MM.1S (cell line): ENCODE data around the gene RLN3.

ENCODE experiments used
- DNase-seq: peaks from one replicate; pipeline ENCODE4 v3.0.0-alpha.2; 2015
- H2AFZ ChIP-seq: fragments of 300-600 bp; sonication (generic); 2 replicates; pipeline ENCODE4 v1.6.0; 2016; ENCODE audit warnings: antibody characterized with exemption, low read length
- H3F3A ChIP-seq: fragments of 300-600 bp; sonication (generic); 2 replicates; pipeline ENCODE4 v1.6.1; 2016; ENCODE audit warnings: mild to moderate bottlenecking, antibody characterized with exemption, low read length, moderate library complexity, mixed read lengths; ENCODE audit not compliant: insufficient read depth
- H3K27ac ChIP-seq: fragments of 300-600 bp; sonication (generic); 2 replicates; pipeline ENCODE4 v1.5.1; 2016; ENCODE audit warnings: mild to moderate bottlenecking, low read length
- H3K27me3 ChIP-seq: fragments of 300-600 bp; sonication (generic); replicated peaks from 2 replicates; pipeline ENCODE4 v1.6.0; 2016; ENCODE audit warnings: low read length; ENCODE audit not compliant: insufficient read depth
- H3K36me3 ChIP-seq: fragments of 300-600 bp; sonication (generic); replicated peaks from 2 replicates; pipeline ENCODE4 v1.6.1; 2016; ENCODE audit warnings: mild to moderate bottlenecking, low read length, mixed read lengths; ENCODE audit not compliant: insufficient read depth
- H3K4me1 ChIP-seq: fragments of 300-600 bp; sonication (generic); 2 replicates; pipeline ENCODE4 v1.6.1; 2016; ENCODE audit warnings: low read length, mixed read lengths
- H3K4me2 ChIP-seq: fragments of 300-600 bp; sonication (generic); 2 replicates; pipeline ENCODE4 v1.6.0; 2016; ENCODE audit warnings: low read depth, low read length
- H3K4me3 ChIP-seq: fragments of 300-600 bp; sonication (generic); 2 replicates; pipeline ENCODE4 v1.5.1; 2016; ENCODE audit warnings: low read length, mixed read lengths
- H3K79me2 ChIP-seq: fragments of 300-600 bp; sonication (generic); 2 replicates; pipeline ENCODE4 v1.6.1; 2016; ENCODE audit warnings: mixed run types, low read length, mixed read lengths
- H3K9ac ChIP-seq: fragments of 300-600 bp; sonication (generic); 2 replicates; pipeline ENCODE4 v1.6.1; 2016; ENCODE audit warnings: low read length, mixed read lengths
- H3K9me2 ChIP-seq: fragments of 300-600 bp; sonication (generic); replicated peaks from 2 replicates; pipeline ENCODE4 v1.6.1; 2016; ENCODE audit warnings: mild to moderate bottlenecking, low read length, mixed read lengths; ENCODE audit not compliant: insufficient read depth
- H3K9me3 ChIP-seq: fragments of 300-600 bp; sonication (generic); replicated peaks from 2 replicates; pipeline ENCODE4 v1.6.1; 2016; ENCODE audit warnings: mild to moderate bottlenecking, low read length, mixed read lengths; ENCODE audit not compliant: insufficient read depth
- H4K20me1 ChIP-seq: fragments of 300-600 bp; sonication (generic); 2 replicates; pipeline ENCODE4 v1.6.1; 2016; ENCODE audit warnings: mild to moderate bottlenecking, low read length, moderate library complexity, mixed read lengths; ENCODE audit not compliant: insufficient read depth
- CTCF ChIP-seq: fragments of 300-600 bp; sonication (generic); IDR thresholded peaks from 2 replicates; pipeline ENCODE4 v1.5.1; 2016; ENCODE audit warnings: antibody characterized with exemption, low read length, mixed read lengths
- EZH2 ChIP-seq: fragments of 300-600 bp; sonication (generic); optimal IDR thresholded peaks from 2 replicates; pipeline ENCODE3; 2017; ENCODE audit warnings: low read depth, mild to moderate bottlenecking, antibody characterized with exemption, low read length, mixed read lengths
- EZH2phosphoT487 ChIP-seq: fragments of 300-600 bp; sonication (generic); IDR thresholded peaks from 2 replicates; pipeline ENCODE4 v1.6.1; 2018; ENCODE audit warnings: antibody characterized with exemption, low read length

The RLN3 gene

GRCh38 chr19:14053500-14053899, 25.6 kb downstream of the RLN3 start:
- H3K4me2 ChIP-seq, result no peak overlapping the region
- no peak for DNase-seq
- H4K20me1 ChIP-seq, result no peaks in the 10 kb centered on the region
- no peaks in the 10 kb centered on the region for H3K36me3 ChIP-seq
- H3K9me2 ChIP-seq, result no peaks in the 10 kb centered on the region
- H3K4me1 ChIP-seq, result no peaks in the 10 kb centered on the region
- no peak overlapping the region for H3K9ac ChIP-seq
- no peak overlapping the region for H2AFZ ChIP-seq
- no peaks in the 10 kb centered on the region for H3K9me3 ChIP-seq
- no peak overlapping the region for H3K27ac ChIP-seq
- H3K27me3 ChIP-seq, result peaks cover 17% of the 10 kb centered on the region
- H3K79me2 ChIP-seq, result no peaks in the 10 kb centered on the region
- TF ChIP-seq EZH2, result no peak
- no peak for TF ChIP-seq EZH2phosphoT487
- no peaks in the 10 kb centered on the region for H3F3A ChIP-seq
- no peak overlapping the region for H3K4me3 ChIP-seq

DNA sequence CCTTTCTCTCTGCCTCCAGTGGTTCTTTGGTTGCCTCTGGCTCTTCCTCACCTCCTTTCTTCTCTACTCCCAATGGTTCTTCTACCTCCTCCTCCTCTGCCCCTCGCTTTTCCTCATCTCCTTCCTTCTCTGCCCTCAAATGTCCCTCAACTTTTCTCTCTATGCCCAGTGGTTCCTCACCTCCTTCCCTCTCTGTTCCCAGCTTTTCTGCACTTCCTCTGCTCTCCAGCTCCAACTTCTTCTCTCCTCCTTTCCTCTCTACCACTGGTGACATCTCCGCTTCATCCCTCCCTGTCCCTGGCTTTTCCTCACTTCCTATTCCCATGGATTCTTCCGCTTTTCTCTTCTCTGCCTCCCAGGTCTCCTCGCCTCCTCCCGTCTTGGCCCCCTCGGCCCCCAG, 26.2 kb downstream of the RLN3 start:
- Histone ChIP-seq H3K9me3 (no peaks in the 10 kb centered on the region), H3K4me1 (no peaks in the 10 kb centered on the region; the same call in 1 of the 2 replicates), H4K20me1 (no peaks in the 10 kb centered on the region), H3K36me3 (no peaks in the 10 kb centered on the region), H3K27me3 (peaks cover 23% of the 10 kb centered on the region), H3K4me2 (no peak overlapping the region), H3K9me2 (no peaks in the 10 kb centered on the region), H3K9ac (no peak overlapping the region), H3K27ac (no peak overlapping the region), H3F3A (no peaks in the 10 kb centered on the region), H3K4me3 (no peak overlapping the region), H2AFZ (no peak overlapping the region), H3K79me2 (no peaks in the 10 kb centered on the region)
- DNase-seq, result no peak
- TF ChIP-seq CTCF (no peak), EZH2 (no peak), EZH2phosphoT487 (no peak)

GRCh38 chr19:14054721-14055120, 26.8 kb downstream of the RLN3 start:
- no peak overlapping the region for H3K9ac ChIP-seq
- H3K27me3 ChIP-seq, result peaks cover 29% of the 10 kb centered on the region
- H3K27ac ChIP-seq, result no peak overlapping the region
- H3K79me2 ChIP-seq, result no peaks in the 10 kb centered on the region
- TF ChIP-seq EZH2 (no peak), EZH2phosphoT487 (no peak), CTCF (no peak)
- H3K36me3 ChIP-seq, result no peaks in the 10 kb centered on the region
- H3K9me2 ChIP-seq, result no peaks in the 10 kb centered on the region
- H3F3A ChIP-seq, result no peaks in the 10 kb centered on the region
- H4K20me1 ChIP-seq, result no peaks in the 10 kb centered on the region
- no peak for DNase-seq
- H3K4me2 ChIP-seq, result no peak overlapping the region
- H3K4me1 ChIP-seq, result no peaks in the 10 kb centered on the region; the same call in 1 of the 2 replicates
- no peak overlapping the region for H2AFZ ChIP-seq
- no peaks in the 10 kb centered on the region for H3K9me3 ChIP-seq
- H3K4me3 ChIP-seq, result no peak overlapping the region

GRCh38 chr19:14055396-14055795, 27.4 kb downstream of the RLN3 start:
- Histone ChIP-seq H3K4me1 (no peaks in the 10 kb centered on the region; the same call in 1 of the 2 replicates), H3K4me3 (no peak overlapping the region), H3K9me3 (no peaks in the 10 kb centered on the region), H3K9ac (no peak overlapping the region), H3K4me2 (no peak overlapping the region), H4K20me1 (no peaks in the 10 kb centered on the region), H3K79me2 (no peaks in the 10 kb centered on the region), H3F3A (no peaks in the 10 kb centered on the region), H2AFZ (no peak overlapping the region), H3K36me3 (no peaks in the 10 kb centered on the region), H3K9me2 (no peaks in the 10 kb centered on the region), H3K27ac (no peak overlapping the region), H3K27me3 (peaks cover 35% of the 10 kb centered on the region)
- DNase-seq, result no peak
- TF ChIP-seq CTCF, result no peak
- no peak for TF ChIP-seq EZH2
- no peak for TF ChIP-seq EZH2phosphoT487
